SU-DHL-6 (cell line): Measurements from ENCODE around the gene RRP12.

ENCODE experiments used
- CTCF ChIP-seq: fragments of 200-600 bp; sonication (generic); IDR thresholded peaks from one replicate; pipeline ENCODE4 v1.5.1; 2017; ENCODE audit warnings: antibody characterized with exemption, mild to moderate bottlenecking, low read length, moderate library complexity; ENCODE audit not compliant: insufficient read depth, poor library complexity, severe bottlenecking
- EZH2phosphoT487 ChIP-seq: fragments of 200-600 bp; sonication (generic), shearing (Covaris generic); conservative IDR thresholded peaks from 2 replicates; pipeline ENCODE4 v1.6.1; 2018; ENCODE audit warnings: mild to moderate bottlenecking, antibody characterized with exemption, low read length, moderate library complexity, mixed read lengths

- TF ChIP-seq CTCF (no peak), EZH2phosphoT487 (no peak)
Measured at GRCh38 chr10:97311111-97311626, 90.0 kb downstream of the RRP12 start.
